Peyer's patch (tissue), 4 donors: ENCODE data around the gene CEP95. TPM values are rescaled to one million over a fixed set of nuclear protein-coding genes. Genes with fewer than 3 reads are reported as not detected.
A peak's percentile ranks its signal among the peaks of the same experiment; 100 is the strongest.

ENCODE experiments used
- DNase-seq, 3 donors: peaks; one replicate each; pipeline ENCODE4 v3.0.0-alpha.2; 2017 to 2019
- H3K27ac ChIP-seq, 4 donors: fragments of 200-600 bp; sonication (generic); one replicate each; pipeline ENCODE4 v1.5.1; 2016 to 2019
- H3K27me3 ChIP-seq, 2 donors: fragments of 200-600 bp; sonication (generic); one replicate each; pipeline ENCODE4 v1.5.1; 2019
- H3K36me3 ChIP-seq, 3 donors: fragments of 200-600 bp; sonication (generic); one replicate each; pipeline ENCODE4 v1.5.1; 2016 to 2019
- H3K4me1 ChIP-seq, 4 donors: fragments of 200-600 bp; sonication (generic); one replicate each; pipeline ENCODE4 v1.5.1; 2016 to 2019
- H3K4me3 ChIP-seq, 4 donors: fragments of 200-600 bp; sonication (generic); 1 replicate in 3 of 4; 2 replicates in 1 of 4; pipeline ENCODE4 v1.5.1; 2016 to 2019; ENCODE audit warnings: mild to moderate bottlenecking in 1 of 4
- H3K9me3 ChIP-seq, 4 donors: fragments of 200-600 bp; sonication (generic); one replicate each; pipeline ENCODE4 v1.5.1; 2016 to 2019; ENCODE audit warnings: mild to moderate bottlenecking in 1 of 4
- POLR2A ChIP-seq, 2 donors: fragments of 450-650 bp; IDR thresholded peaks; one replicate each; pipeline ENCODE4 v1.5.1; 2017; ENCODE audit warnings: antibody characterized with exemption in 2 of 2, mild to moderate bottlenecking in 2 of 2, moderate library complexity in 2 of 2
- total RNA-seq, 4 donors: library from RNA; depleted of rRNA; stranded (reverse); fragments of >200 nt; gene quantifications; one replicate each; pipeline ENCODE4 v1.1.0, GENCODE V29; 2016
- TF ChIP-seq, protein P1 (sequence below), 6 experiments: fragments of 450-650 bp in 4 of 6; fragments of 200-600 bp in 2 of 6; sonication (generic) in 1 of 6; IDR thresholded peaks; one replicate each; pipeline ENCODE4 v1.5.1; 2017 to 2019; ENCODE audit warnings: antibody characterized with exemption in 6 of 6, mild to moderate bottlenecking in 3 of 6, moderate library complexity in 1 of 6

Gene CEP95
- total RNA-seq, 4 donors from 2014 or later = 51.1 to 187 (median 79.4) TPM

DNA sequence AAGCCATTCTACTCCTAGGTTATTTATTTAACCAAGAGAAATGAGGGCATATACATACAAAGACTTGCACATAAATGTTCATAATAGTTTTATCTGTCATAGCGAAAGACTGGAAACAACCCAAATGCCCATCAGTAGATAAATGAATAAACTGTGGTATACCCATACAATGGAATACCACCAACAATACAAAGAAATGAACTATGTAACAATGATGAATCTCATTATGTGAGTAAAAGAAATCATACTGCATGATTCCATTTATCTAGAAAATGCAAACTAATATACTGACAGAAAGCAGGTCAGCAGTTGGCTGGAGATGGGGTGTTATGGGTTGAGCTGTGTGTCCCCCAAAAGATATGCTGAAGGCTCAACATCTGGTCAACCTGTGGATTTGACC is 57.3 kb downstream of the CEP95 start:
- peaks cover 0 to 75% (median 0%) of the 10 kb centered on the region in 3 donors for H3K36me3 ChIP-seq
- H3K27me3 ChIP-seq = no peaks in the 10 kb centered on the region
- H3K9me3 ChIP-seq = no peaks in the 10 kb centered on the region
- H3K27ac ChIP-seq = no peak overlapping the region
- H3K4me3 ChIP-seq = no peak overlapping the region
- DNase-seq = no peak
- TF ChIP-seq, protein P1, sequence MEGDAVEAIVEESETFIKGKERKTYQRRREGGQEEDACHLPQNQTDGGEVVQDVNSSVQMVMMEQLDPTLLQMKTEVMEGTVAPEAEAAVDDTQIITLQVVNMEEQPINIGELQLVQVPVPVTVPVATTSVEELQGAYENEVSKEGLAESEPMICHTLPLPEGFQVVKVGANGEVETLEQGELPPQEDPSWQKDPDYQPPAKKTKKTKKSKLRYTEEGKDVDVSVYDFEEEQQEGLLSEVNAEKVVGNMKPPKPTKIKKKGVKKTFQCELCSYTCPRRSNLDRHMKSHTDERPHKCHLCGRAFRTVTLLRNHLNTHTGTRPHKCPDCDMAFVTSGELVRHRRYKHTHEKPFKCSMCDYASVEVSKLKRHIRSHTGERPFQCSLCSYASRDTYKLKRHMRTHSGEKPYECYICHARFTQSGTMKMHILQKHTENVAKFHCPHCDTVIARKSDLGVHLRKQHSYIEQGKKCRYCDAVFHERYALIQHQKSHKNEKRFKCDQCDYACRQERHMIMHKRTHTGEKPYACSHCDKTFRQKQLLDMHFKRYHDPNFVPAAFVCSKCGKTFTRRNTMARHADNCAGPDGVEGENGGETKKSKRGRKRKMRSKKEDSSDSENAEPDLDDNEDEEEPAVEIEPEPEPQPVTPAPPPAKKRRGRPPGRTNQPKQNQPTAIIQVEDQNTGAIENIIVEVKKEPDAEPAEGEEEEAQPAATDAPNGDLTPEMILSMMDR (IDR thresholded peaks at IDR 0.05) = no peak
- TF ChIP-seq POLR2A (IDR thresholded peaks at IDR 0.05) = no peak
- no peaks in the 10 kb centered on the region for H3K4me1 ChIP-seq

GRCh38 chr17:64565563-64565962 is 58.8 kb downstream of the CEP95 start:
- TF ChIP-seq POLR2A (IDR thresholded peaks at IDR 0.05) = no peak
- TF ChIP-seq, protein P1 (IDR thresholded peaks at IDR 0.05) = no peak
- Histone ChIP-seq H3K27me3 (no peaks in the 10 kb centered on the region), H3K4me3 (no peak overlapping the region), H3K4me1 (no peaks in the 10 kb centered on the region), H3K9me3 (no peaks in the 10 kb centered on the region), H3K36me3 (peaks cover 0 to 71% (median 0%) of the 10 kb centered on the region in 3 donors), H3K27ac (no peak overlapping the region)
- no peak for DNase-seq

- H3K36me3 ChIP-seq = peaks cover 0 to 52% (median 0%) of the 10 kb centered on the region in 3 donors
- H3K27ac ChIP-seq = no peak overlapping the region
- no peak overlapping the region for H3K4me3 ChIP-seq
- H3K4me1 ChIP-seq = no peaks in the 10 kb centered on the region
- no peaks in the 10 kb centered on the region for H3K27me3 ChIP-seq
- TF ChIP-seq, protein P1 (IDR thresholded peaks at IDR 0.05) = no peak
- TF ChIP-seq POLR2A (IDR thresholded peaks at IDR 0.05) = no peak
- H3K9me3 ChIP-seq = no peaks in the 10 kb centered on the region
- no peak for DNase-seq
Measured at GRCh38 chr17:64571746-64572145, 65.0 kb downstream of the CEP95 start.

GRCh38 chr17:64572682-64573154 is 65.9 kb downstream of the CEP95 start:
- H3K36me3 ChIP-seq = peaks cover 0 to 61% (median 0%) of the 10 kb centered on the region in 3 donors
- DNase-seq = no peak
- H3K4me3 ChIP-seq = no peak overlapping the region
- H3K9me3 ChIP-seq = no peaks in the 10 kb centered on the region
- TF ChIP-seq POLR2A (IDR thresholded peaks at IDR 0.05) = no peak
- TF ChIP-seq, protein P1 (IDR thresholded peaks at IDR 0.05) = no peak
- no peaks in the 10 kb centered on the region for H3K4me1 ChIP-seq
- H3K27ac ChIP-seq = peak overlapping the region in 1 of 4 donors; percentile 13
- H3K27me3 ChIP-seq = no peaks in the 10 kb centered on the region

GRCh38 chr17:64573214-64573613 is 66.4 kb downstream of the CEP95 start:
- TF ChIP-seq, protein P1 (IDR thresholded peaks at IDR 0.05) = no peak
- no peak for TF ChIP-seq POLR2A (IDR thresholded peaks at IDR 0.05)
- Histone ChIP-seq H3K27ac (no peak overlapping the region), H3K36me3 (peaks cover 0 to 62% (median 0%) of the 10 kb centered on the region in 3 donors)

DNA sequence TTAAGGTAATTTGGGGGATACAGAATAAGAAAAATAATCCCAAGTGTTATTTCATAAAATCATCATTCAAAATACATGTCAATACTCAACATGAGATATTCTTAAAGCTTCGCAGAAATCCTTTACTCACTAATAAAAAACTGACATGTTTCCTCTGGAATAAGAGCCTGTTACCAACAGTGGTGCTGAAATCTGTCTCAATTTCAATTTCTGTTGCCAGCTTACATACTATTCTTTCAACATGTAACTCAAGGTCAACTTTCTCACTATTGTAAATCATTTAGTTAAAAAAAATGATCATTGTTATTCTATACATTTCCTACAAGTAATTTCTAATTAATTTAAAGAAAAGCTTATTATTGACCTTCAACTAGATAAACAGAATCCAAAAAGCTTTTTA is 67.9 kb downstream of the CEP95 start:
- Histone ChIP-seq H3K4me1 (no peaks in the 10 kb centered on the region), H3K9me3 (no peaks in the 10 kb centered on the region), H3K27ac (no peak overlapping the region), H3K27me3 (no peaks in the 10 kb centered on the region), H3K36me3 (peaks cover 0 to 64% (median 0%) of the 10 kb centered on the region in 3 donors), H3K4me3 (no peak overlapping the region)
- TF ChIP-seq, protein P1 (IDR thresholded peaks at IDR 0.05) = no peak
- TF ChIP-seq POLR2A (IDR thresholded peaks at IDR 0.05) = no peak
- no peak for DNase-seq

More at GRCh38 chr17:64573214-64573613, 66.4 kb downstream of the CEP95 start:
- H3K4me1 ChIP-seq = no peaks in the 10 kb centered on the region
- H3K9me3 ChIP-seq = no peaks in the 10 kb centered on the region
- no peaks in the 10 kb centered on the region for H3K27me3 ChIP-seq
- H3K4me3 ChIP-seq = no peak overlapping the region
- no peak for DNase-seq
